Transverse colon (tissue), 3 donors: ENCODE data around the gene LRRC26.

ENCODE experiments used
- CTCF ChIP-seq, 5 experiments: fragments of 200-600 bp in 3 of 5; fragments of 450-650 bp in 2 of 5; sonication (generic) in 3 of 5; IDR thresholded peaks; 1 replicate in 2 of 5; 2 replicates in 3 of 5; pipeline ENCODE4 v1.5.1; 2016 to 2017; ENCODE audit warnings: antibody characterized with exemption in 5 of 5, inconsistent platforms in 3 of 5, mild to moderate bottlenecking in 2 of 5, moderate library complexity in 1 of 5
- EP300 ChIP-seq: sonication (generic); formaldehyde crosslinking; IDR thresholded peaks from one replicate; pipeline ENCODE4 v1.6.1; 2017; ENCODE audit warnings: antibody characterized with exemption, low read depth
- POLR2A ChIP-seq: fragments of 450-650 bp; IDR thresholded peaks from one replicate; pipeline ENCODE4 v1.6.1; 2016; ENCODE audit warnings: antibody characterized with exemption, mild to moderate bottlenecking, moderate library complexity

- TF ChIP-seq CTCF (IDR thresholded peaks at IDR 0.05) (no peak), EP300 (no peak), POLR2A (no peak)
These were observed 34.9 kb upstream of the LRRC26 start for GRCh38 chr9:137204731-137205125.
